Measurements from ENCODE around the gene DHRS2.

GRCh38 chr14:23629204-23629603 lies 7.0 kb upstream of the DHRS2 start:
- no peak for TF ChIP-seq EZH2 (IDR thresholded peaks at IDR 0.05)
- TF ChIP-seq POLR2AphosphoS5 (IDR thresholded peaks at IDR 0.05; ENCODE audit: borderline replicate concordance, low read depth, low read length), result no peak

Measured in SK-N-MC (cell line).